Prostate gland (tissue), 2 donors: Measurements from ENCODE around the gene LPP.

Experiments
- CTCF ChIP-seq, 4 experiments: fragments of 200-600 bp in 2 of 4; fragments of 450-650 bp in 2 of 4; sonication (generic) in 2 of 4; IDR thresholded peaks; 1 replicate in 3 of 4; 2 replicates in 1 of 4; pipeline ENCODE4 v1.5.1; 2016 to 2019; ENCODE audit warnings: antibody characterized with exemption in 4 of 4, mild to moderate bottlenecking in 2 of 4, moderate library complexity in 2 of 4
- POLR2AphosphoS5 ChIP-seq: sonication (generic); formaldehyde crosslinking; IDR thresholded peaks from one replicate; pipeline ENCODE4 v1.6.1; 2017; ENCODE audit warnings: antibody characterized with exemption

GRCh38 chr3:188698436-188698835 lies 544.5 kb downstream of the LPP start:
- TF ChIP-seq POLR2AphosphoS5 (no peak), CTCF (IDR thresholded peaks at IDR 0.05) (no peak)
